ENCODE results near the gene NME3.

The NME3 gene

GRCh38 chr16:1721372-1721771 lies 50.0 kb downstream of the NME3 start:
- no peak for DNase-seq
